ENCODE results near the gene JAZF1.

JAZF1 gene

DNA sequence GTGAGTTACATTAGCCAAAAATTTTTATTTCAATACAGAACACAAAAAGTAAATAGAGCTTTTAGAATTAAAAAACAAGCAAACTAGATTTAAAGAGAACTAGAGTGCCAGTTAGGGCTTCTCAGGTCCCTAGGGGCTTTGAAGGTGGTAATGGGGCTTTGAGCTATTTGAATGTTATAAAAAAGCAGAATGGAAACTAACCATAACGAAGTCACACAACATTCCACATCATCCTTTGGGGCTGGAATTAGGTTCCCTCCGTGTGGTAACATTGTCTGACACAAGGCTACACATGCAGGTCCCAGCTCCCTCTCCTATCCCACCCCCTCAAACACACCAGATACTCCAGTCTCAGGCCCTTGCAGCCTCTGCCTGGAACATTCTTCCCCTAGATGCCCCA lies 15.3 kb downstream of the JAZF1 start:
- H3K36me3 ChIP-seq (ENCODE audit: low read length): no peaks in the 10 kb centered on the region
- peaks cover 9% of the 10 kb centered on the region; the same call in 1 of the 2 replicates for H4K20me1 ChIP-seq (ENCODE audit: low read depth, low read length)
- no peak overlapping the region for H2AFZ ChIP-seq (ENCODE audit: low read depth, low read length, severe bottlenecking)
- H3K27ac ChIP-seq (ENCODE audit: low read depth, low read length): no peak overlapping the region
- no peaks in the 10 kb centered on the region for H3K9me3 ChIP-seq (ENCODE audit: insufficient read depth, low read length)
- no peaks in the 10 kb centered on the region for H3F3A ChIP-seq (ENCODE audit: insufficient read depth)
- TF ChIP-seq, protein P1, sequence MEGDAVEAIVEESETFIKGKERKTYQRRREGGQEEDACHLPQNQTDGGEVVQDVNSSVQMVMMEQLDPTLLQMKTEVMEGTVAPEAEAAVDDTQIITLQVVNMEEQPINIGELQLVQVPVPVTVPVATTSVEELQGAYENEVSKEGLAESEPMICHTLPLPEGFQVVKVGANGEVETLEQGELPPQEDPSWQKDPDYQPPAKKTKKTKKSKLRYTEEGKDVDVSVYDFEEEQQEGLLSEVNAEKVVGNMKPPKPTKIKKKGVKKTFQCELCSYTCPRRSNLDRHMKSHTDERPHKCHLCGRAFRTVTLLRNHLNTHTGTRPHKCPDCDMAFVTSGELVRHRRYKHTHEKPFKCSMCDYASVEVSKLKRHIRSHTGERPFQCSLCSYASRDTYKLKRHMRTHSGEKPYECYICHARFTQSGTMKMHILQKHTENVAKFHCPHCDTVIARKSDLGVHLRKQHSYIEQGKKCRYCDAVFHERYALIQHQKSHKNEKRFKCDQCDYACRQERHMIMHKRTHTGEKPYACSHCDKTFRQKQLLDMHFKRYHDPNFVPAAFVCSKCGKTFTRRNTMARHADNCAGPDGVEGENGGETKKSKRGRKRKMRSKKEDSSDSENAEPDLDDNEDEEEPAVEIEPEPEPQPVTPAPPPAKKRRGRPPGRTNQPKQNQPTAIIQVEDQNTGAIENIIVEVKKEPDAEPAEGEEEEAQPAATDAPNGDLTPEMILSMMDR (IDR thresholded peaks at IDR 0.05; ENCODE audit: insufficient read depth, low read length, poor library complexity, severe bottlenecking): no peak
- no peak for TF ChIP-seq EZH2phosphoT487 (conservative IDR thresholded peaks at IDR 0.05; ENCODE audit: low read length)
- H3K9me2 ChIP-seq (replicated peaks; ENCODE audit: insufficient read depth, low read length): no peaks in the 10 kb centered on the region
- no peaks in the 10 kb centered on the region for H3K79me2 ChIP-seq (ENCODE audit: insufficient read depth, low read length)
- H3K4me2 ChIP-seq (ENCODE audit: low read depth, low read length, poor library complexity, severe bottlenecking): peak overlapping the region; percentile 2
- no peaks in the 10 kb centered on the region for H3K27me3 ChIP-seq (ENCODE audit: low read length)
- H3K4me3 ChIP-seq (ENCODE audit: insufficient read depth, low read length, poor library complexity, severe bottlenecking): no peak overlapping the region
- H3K9ac ChIP-seq (ENCODE audit: low read length): no peak overlapping the region

DNA sequence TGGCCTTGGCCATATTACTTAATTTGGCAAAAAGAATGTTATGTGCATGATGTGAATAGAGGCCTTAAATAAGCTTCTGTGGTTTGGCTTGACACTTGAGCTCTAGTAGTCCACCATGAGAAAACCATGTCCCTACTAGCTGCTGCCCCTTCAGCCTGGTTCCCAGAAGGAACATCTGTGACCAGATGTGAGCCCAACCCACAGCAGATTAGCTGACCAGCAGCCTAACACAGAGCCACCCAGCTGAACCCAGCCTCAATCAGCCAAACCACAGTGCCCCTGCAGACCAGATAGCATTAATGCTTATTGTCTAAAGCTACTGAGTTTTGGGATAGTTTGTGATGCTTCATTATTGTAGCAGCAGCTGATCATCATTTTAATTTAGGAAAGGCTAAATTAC lies 16.6 kb downstream of the JAZF1 start:
- Histone ChIP-seq H3K27ac (ENCODE audit: low read depth, low read length) (no peak overlapping the region), H3K4me2 (ENCODE audit: low read depth, low read length, poor library complexity, severe bottlenecking) (no peak overlapping the region), H3K9me3 (ENCODE audit: insufficient read depth, low read length) (no peaks in the 10 kb centered on the region), H2AFZ (ENCODE audit: low read depth, low read length, severe bottlenecking) (no peak overlapping the region), H3K36me3 (ENCODE audit: low read length) (no peaks in the 10 kb centered on the region), H3K9ac (ENCODE audit: low read length) (no peak overlapping the region), H3K9me2 (replicated peaks; ENCODE audit: insufficient read depth, low read length) (no peaks in the 10 kb centered on the region), H3K27me3 (ENCODE audit: low read length) (no peaks in the 10 kb centered on the region), H3K4me3 (ENCODE audit: insufficient read depth, low read length, poor library complexity, severe bottlenecking) (no peak overlapping the region), H4K20me1 (ENCODE audit: low read depth, low read length) (peaks cover 9% of the 10 kb centered on the region; the same call in 1 of the 2 replicates), H3F3A (ENCODE audit: insufficient read depth) (no peaks in the 10 kb centered on the region), H3K79me2 (ENCODE audit: insufficient read depth, low read length) (no peaks in the 10 kb centered on the region)
- TF ChIP-seq, protein P1 (IDR thresholded peaks at IDR 0.05; ENCODE audit: insufficient read depth, low read length, poor library complexity, severe bottlenecking): no peak
- no peak for TF ChIP-seq EZH2phosphoT487 (conservative IDR thresholded peaks at IDR 0.05; ENCODE audit: low read length)

DNA sequence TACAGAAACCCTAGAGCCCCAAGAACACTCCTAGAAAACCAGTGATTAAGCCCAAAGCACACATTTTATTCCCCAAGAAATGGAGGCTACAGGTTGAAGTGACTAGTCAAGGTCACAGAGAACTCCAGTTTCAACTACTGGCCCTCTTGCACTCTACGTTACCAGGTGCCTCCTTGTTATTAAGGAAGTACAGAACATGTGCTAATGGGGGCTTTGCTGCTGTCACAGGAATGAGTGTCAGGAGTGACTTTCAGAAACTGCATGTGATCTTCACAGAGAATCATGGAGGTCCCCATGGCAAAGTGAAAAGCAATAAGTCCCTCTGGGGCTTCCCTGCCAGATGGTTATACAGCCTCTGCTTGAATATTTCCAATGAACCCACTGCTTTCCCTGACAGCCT lies 19.3 kb downstream of the JAZF1 start:
- H3K9me3 ChIP-seq (ENCODE audit: insufficient read depth, low read length): no peaks in the 10 kb centered on the region
- H3K9me2 ChIP-seq (replicated peaks; ENCODE audit: insufficient read depth, low read length): no peaks in the 10 kb centered on the region
- no peak overlapping the region for H3K4me2 ChIP-seq (ENCODE audit: low read depth, low read length, poor library complexity, severe bottlenecking)
- no peaks in the 10 kb centered on the region for H3F3A ChIP-seq (ENCODE audit: insufficient read depth)
- no peak overlapping the region for H2AFZ ChIP-seq (ENCODE audit: low read depth, low read length, severe bottlenecking)
- H3K9ac ChIP-seq (ENCODE audit: low read length): no peak overlapping the region
- H3K36me3 ChIP-seq (ENCODE audit: low read length): no peaks in the 10 kb centered on the region
- H3K27me3 ChIP-seq (ENCODE audit: low read length): no peaks in the 10 kb centered on the region
- H4K20me1 ChIP-seq (ENCODE audit: low read depth, low read length): peaks cover 3% of the 10 kb centered on the region; the same call in 1 of the 2 replicates
- no peaks in the 10 kb centered on the region for H3K79me2 ChIP-seq (ENCODE audit: insufficient read depth, low read length)
- H3K4me3 ChIP-seq (ENCODE audit: insufficient read depth, low read length, poor library complexity, severe bottlenecking): no peak overlapping the region
- TF ChIP-seq, protein P1 (IDR thresholded peaks at IDR 0.05; ENCODE audit: insufficient read depth, low read length, poor library complexity, severe bottlenecking): no peak
- TF ChIP-seq EZH2phosphoT487 (conservative IDR thresholded peaks at IDR 0.05; ENCODE audit: low read length): no peak
- H3K27ac ChIP-seq (ENCODE audit: low read depth, low read length): no peak overlapping the region

Data from SU-DHL-6 (cell line).